Stimulated activated CD4-positive, alpha-beta T cell treated with anti-CD3 and anti-CD28 coated beads, TNF-alpha, amount 100 ng/mL, for 4 hours (primary cell): ENCODE data around the gene GPATCH1.
"Not testable (repeated sequence)": the region's sequence is repeated elsewhere in the genome, so short reads cannot be mapped to it uniquely, and the experiment has no call there.

Source experiments
- DNase-seq, 3 experiments: peaks; one replicate each; pipeline ENCODE4 v3.0.0-alpha.2; 2020; ENCODE audit warnings: low read depth in 3 of 3

GPATCH1 gene

GRCh38 chr19:33080761-33081681, at the start of gene GPATCH1:
GPATCH1 (plus strand) TSS chr19:33081181; CDS start chr19:33081194, 13 bp downstream.
- DNase-seq, result peak; percentile 65 to 73 (median 70)

GRCh38 chr19:33032218-33032781, 48.7 kb upstream of the GPATCH1 start:
- no peak for DNase-seq

GRCh38 chr19:33035461-33035860, 45.5 kb upstream of the GPATCH1 start:
- no peak for DNase-seq

- not testable (repeated sequence) for DNase-seq
Observed at GRCh38 chr19:33036370-33037167, 44.4 kb upstream of the GPATCH1 start.

- not testable (repeated sequence) for DNase-seq
Observed at GRCh38 chr19:33037168-33038025, 43.6 kb upstream of the GPATCH1 start.

- DNase-seq, result no peak
Observed at GRCh38 chr19:33039108-33039599, 41.8 kb upstream of the GPATCH1 start.

- DNase-seq, result no peak
Observed at GRCh38 chr19:33039815-33040214, 41.2 kb upstream of the GPATCH1 start.

GRCh38 chr19:33040994-33041827, 39.8 kb upstream of the GPATCH1 start:
- no peak for DNase-seq

GRCh38 chr19:33041828-33042160, 39.2 kb upstream of the GPATCH1 start:
- DNase-seq, result not testable (repeated sequence)

GRCh38 chr19:33047422-33047821, 33.6 kb upstream of the GPATCH1 start:
- DNase-seq, result no peak

- DNase-seq, result no peak
Observed at GRCh38 chr19:33048806-33049676, 31.9 kb upstream of the GPATCH1 start.

GRCh38 chr19:33050110-33050509, 30.9 kb upstream of the GPATCH1 start:
- no peak for DNase-seq

- no peak for DNase-seq
Observed at GRCh38 chr19:33052352-33052972, 28.5 kb upstream of the GPATCH1 start.

GRCh38 chr19:33054623-33055022, 26.4 kb upstream of the GPATCH1 start:
- DNase-seq, result no peak

GRCh38 chr19:33055718-33056117, 25.3 kb upstream of the GPATCH1 start:
- no peak for DNase-seq

- DNase-seq, result no peak
Observed at GRCh38 chr19:33060586-33060985, 20.4 kb upstream of the GPATCH1 start.

- no peak for DNase-seq
Observed at GRCh38 chr19:33062902-33063301, 18.1 kb upstream of the GPATCH1 start.

- no peak for DNase-seq
Observed at GRCh38 chr19:33063356-33063752, 17.6 kb upstream of the GPATCH1 start.
